MM.1S (cell line): ENCODE results near the gene CPS1.

ENCODE experiments used
- DNase-seq: peaks from one replicate; pipeline ENCODE4 v3.0.0-alpha.2; 2015
- H2AFZ ChIP-seq: fragments of 300-600 bp; sonication (generic); 2 replicates; pipeline ENCODE4 v1.6.0; 2016; ENCODE audit warnings: antibody characterized with exemption, low read length
- H3F3A ChIP-seq: fragments of 300-600 bp; sonication (generic); 2 replicates; pipeline ENCODE4 v1.6.1; 2016; ENCODE audit warnings: mild to moderate bottlenecking, antibody characterized with exemption, low read length, moderate library complexity, mixed read lengths; ENCODE audit not compliant: insufficient read depth
- H3K27ac ChIP-seq: fragments of 300-600 bp; sonication (generic); 2 replicates; pipeline ENCODE4 v1.5.1; 2016; ENCODE audit warnings: mild to moderate bottlenecking, low read length
- H3K27me3 ChIP-seq: fragments of 300-600 bp; sonication (generic); replicated peaks from 2 replicates; pipeline ENCODE4 v1.6.0; 2016; ENCODE audit warnings: low read length; ENCODE audit not compliant: insufficient read depth
- H3K36me3 ChIP-seq: fragments of 300-600 bp; sonication (generic); replicated peaks from 2 replicates; pipeline ENCODE4 v1.6.1; 2016; ENCODE audit warnings: mild to moderate bottlenecking, low read length, mixed read lengths; ENCODE audit not compliant: insufficient read depth
- H3K4me1 ChIP-seq: fragments of 300-600 bp; sonication (generic); 2 replicates; pipeline ENCODE4 v1.6.1; 2016; ENCODE audit warnings: low read length, mixed read lengths
- H3K4me2 ChIP-seq: fragments of 300-600 bp; sonication (generic); 2 replicates; pipeline ENCODE4 v1.6.0; 2016; ENCODE audit warnings: low read depth, low read length
- H3K4me3 ChIP-seq: fragments of 300-600 bp; sonication (generic); 2 replicates; pipeline ENCODE4 v1.5.1; 2016; ENCODE audit warnings: low read length, mixed read lengths
- H3K79me2 ChIP-seq: fragments of 300-600 bp; sonication (generic); 2 replicates; pipeline ENCODE4 v1.6.1; 2016; ENCODE audit warnings: mixed run types, low read length, mixed read lengths
- H3K9ac ChIP-seq: fragments of 300-600 bp; sonication (generic); 2 replicates; pipeline ENCODE4 v1.6.1; 2016; ENCODE audit warnings: low read length, mixed read lengths
- H3K9me2 ChIP-seq: fragments of 300-600 bp; sonication (generic); replicated peaks from 2 replicates; pipeline ENCODE4 v1.6.1; 2016; ENCODE audit warnings: mild to moderate bottlenecking, low read length, mixed read lengths; ENCODE audit not compliant: insufficient read depth
- H3K9me3 ChIP-seq: fragments of 300-600 bp; sonication (generic); replicated peaks from 2 replicates; pipeline ENCODE4 v1.6.1; 2016; ENCODE audit warnings: mild to moderate bottlenecking, low read length, mixed read lengths; ENCODE audit not compliant: insufficient read depth
- H4K20me1 ChIP-seq: fragments of 300-600 bp; sonication (generic); 2 replicates; pipeline ENCODE4 v1.6.1; 2016; ENCODE audit warnings: mild to moderate bottlenecking, low read length, moderate library complexity, mixed read lengths; ENCODE audit not compliant: insufficient read depth
- EZH2 ChIP-seq: fragments of 300-600 bp; sonication (generic); optimal IDR thresholded peaks from 2 replicates; pipeline ENCODE3; 2017; ENCODE audit warnings: low read depth, mild to moderate bottlenecking, antibody characterized with exemption, low read length, mixed read lengths
- EZH2phosphoT487 ChIP-seq: fragments of 300-600 bp; sonication (generic); IDR thresholded peaks from 2 replicates; pipeline ENCODE4 v1.6.1; 2018; ENCODE audit warnings: antibody characterized with exemption, low read length
- TF ChIP-seq, protein P1 (sequence below): fragments of 300-600 bp; sonication (generic); IDR thresholded peaks from 2 replicates; pipeline ENCODE4 v1.5.1; 2016; ENCODE audit warnings: antibody characterized with exemption, low read length, mixed read lengths

Gene CPS1

DNA sequence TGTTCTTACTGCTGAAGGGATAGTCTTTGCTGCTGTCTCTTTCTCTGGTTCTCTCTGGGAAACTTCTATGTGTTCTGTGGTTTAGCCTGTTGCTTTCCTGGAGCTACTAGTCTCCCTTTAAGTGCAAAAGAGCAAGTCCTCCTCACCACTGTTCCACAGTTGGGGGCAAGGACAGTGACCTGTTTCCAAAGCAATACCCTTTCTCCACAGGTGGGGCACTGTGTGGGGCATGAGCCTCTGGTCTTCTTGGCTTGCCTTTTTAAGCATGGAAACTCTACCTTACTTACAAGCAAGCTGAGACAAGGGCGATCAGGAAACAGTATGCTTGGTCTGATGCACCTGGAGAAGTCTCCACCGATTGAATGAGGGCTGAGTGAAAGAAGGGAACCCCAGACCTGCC lies 156.7 kb downstream of the CPS1 start:
- Histone ChIP-seq H3K27me3 (no peaks in the 10 kb centered on the region), H2AFZ (no peak overlapping the region), H3K4me3 (no peak overlapping the region), H3F3A (no peaks in the 10 kb centered on the region), H4K20me1 (no peaks in the 10 kb centered on the region), H3K9me3 (no peaks in the 10 kb centered on the region), H3K79me2 (no peaks in the 10 kb centered on the region), H3K4me1 (no peaks in the 10 kb centered on the region), H3K9me2 (no peaks in the 10 kb centered on the region), H3K4me2 (no peak overlapping the region), H3K9ac (no peak overlapping the region), H3K36me3 (no peaks in the 10 kb centered on the region), H3K27ac (no peak overlapping the region)
- DNase-seq: no peak
- TF ChIP-seq, protein P1, sequence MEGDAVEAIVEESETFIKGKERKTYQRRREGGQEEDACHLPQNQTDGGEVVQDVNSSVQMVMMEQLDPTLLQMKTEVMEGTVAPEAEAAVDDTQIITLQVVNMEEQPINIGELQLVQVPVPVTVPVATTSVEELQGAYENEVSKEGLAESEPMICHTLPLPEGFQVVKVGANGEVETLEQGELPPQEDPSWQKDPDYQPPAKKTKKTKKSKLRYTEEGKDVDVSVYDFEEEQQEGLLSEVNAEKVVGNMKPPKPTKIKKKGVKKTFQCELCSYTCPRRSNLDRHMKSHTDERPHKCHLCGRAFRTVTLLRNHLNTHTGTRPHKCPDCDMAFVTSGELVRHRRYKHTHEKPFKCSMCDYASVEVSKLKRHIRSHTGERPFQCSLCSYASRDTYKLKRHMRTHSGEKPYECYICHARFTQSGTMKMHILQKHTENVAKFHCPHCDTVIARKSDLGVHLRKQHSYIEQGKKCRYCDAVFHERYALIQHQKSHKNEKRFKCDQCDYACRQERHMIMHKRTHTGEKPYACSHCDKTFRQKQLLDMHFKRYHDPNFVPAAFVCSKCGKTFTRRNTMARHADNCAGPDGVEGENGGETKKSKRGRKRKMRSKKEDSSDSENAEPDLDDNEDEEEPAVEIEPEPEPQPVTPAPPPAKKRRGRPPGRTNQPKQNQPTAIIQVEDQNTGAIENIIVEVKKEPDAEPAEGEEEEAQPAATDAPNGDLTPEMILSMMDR: no peak
- TF ChIP-seq EZH2phosphoT487 (no peak), EZH2 (no peak)

DNA sequence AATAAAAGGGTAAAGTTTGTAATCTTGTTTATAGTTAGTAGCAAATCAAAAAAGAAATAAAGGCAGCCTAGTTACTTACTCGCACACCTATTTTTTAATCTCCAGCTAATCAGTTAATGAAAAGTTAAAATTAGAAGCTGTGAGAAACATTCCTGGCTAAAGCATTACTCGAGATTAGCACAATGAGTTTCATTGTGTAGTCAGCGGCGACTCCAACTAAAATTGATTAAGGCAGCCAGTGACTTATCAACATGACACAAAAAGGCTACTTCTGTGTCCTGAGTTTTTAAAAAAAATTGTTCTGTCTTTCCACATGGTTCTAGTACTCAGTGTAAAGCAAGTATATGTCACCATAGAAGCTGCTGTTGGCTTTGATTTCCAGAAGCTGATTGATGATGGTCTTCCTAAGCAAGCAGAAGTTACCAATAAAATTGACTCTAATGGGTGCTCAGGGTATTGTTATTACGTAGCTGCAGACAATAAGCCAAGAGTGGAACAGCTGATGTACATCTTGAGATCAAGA lies 159.2 kb downstream of the CPS1 start:
- Histone ChIP-seq H3K4me2 (no peak overlapping the region), H3K9ac (no peak overlapping the region), H3K4me3 (no peak overlapping the region), H3K79me2 (no peaks in the 10 kb centered on the region), H3F3A (no peaks in the 10 kb centered on the region), H3K36me3 (no peaks in the 10 kb centered on the region), H3K27ac (no peak overlapping the region), H3K4me1 (no peaks in the 10 kb centered on the region), H4K20me1 (no peaks in the 10 kb centered on the region), H3K9me2 (no peaks in the 10 kb centered on the region), H3K27me3 (no peaks in the 10 kb centered on the region), H2AFZ (no peak overlapping the region), H3K9me3 (no peaks in the 10 kb centered on the region)
- DNase-seq: no peak
- TF ChIP-seq EZH2phosphoT487 (no peak), EZH2 (no peak)
- TF ChIP-seq, protein P1: no peak

DNA sequence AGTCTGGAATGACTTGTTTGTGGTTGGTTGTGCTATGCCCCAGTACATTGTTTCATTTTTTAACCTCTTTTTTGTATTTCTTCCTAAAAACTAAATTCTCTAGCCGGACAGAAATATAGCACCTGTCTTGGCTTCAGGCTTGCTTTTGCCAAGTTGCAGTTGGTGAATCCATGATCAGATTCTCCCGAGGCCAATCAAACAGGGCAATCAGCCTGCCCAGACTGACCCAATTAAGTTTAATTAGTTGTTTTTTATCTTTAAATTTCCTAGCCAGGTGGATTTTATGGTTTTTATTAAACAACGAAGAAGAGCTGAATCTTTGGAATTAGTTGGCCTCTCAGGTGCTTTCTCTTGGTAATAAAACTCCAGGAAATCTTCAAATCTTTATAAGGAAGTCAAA lies 162.1 kb downstream of the CPS1 start:
- no peaks in the 10 kb centered on the region for H4K20me1 ChIP-seq
- TF ChIP-seq EZH2phosphoT487 (no peak), EZH2 (no peak)
- TF ChIP-seq, protein P1: no peak
- H3K27me3 ChIP-seq: no peaks in the 10 kb centered on the region
- H3K9ac ChIP-seq: no peak overlapping the region
- H3K4me3 ChIP-seq: no peak overlapping the region
- no peak overlapping the region for H2AFZ ChIP-seq
- H3K9me2 ChIP-seq: no peaks in the 10 kb centered on the region
- no peak overlapping the region for H3K27ac ChIP-seq
- no peaks in the 10 kb centered on the region for H3F3A ChIP-seq
- no peak overlapping the region for H3K4me2 ChIP-seq
- DNase-seq: no peak
- H3K4me1 ChIP-seq: no peaks in the 10 kb centered on the region
- H3K9me3 ChIP-seq: no peaks in the 10 kb centered on the region
- no peaks in the 10 kb centered on the region for H3K79me2 ChIP-seq
- H3K36me3 ChIP-seq: no peaks in the 10 kb centered on the region
